H1 (cell line): Measurements from ENCODE around the gene HKDC1. TPM values are rescaled to one million over a fixed set of nuclear protein-coding genes. Genes with fewer than 3 reads are reported as not detected.

ENCODE experiments used
- ASH2L ChIP-seq: fragments of 200-600, 300-600 bp; sonication (generic); IDR thresholded peaks from one replicate; pipeline ENCODE4 v1.7.1; 2017; ENCODE audit warnings: low read length
- CEBPB ChIP-seq: IDR thresholded peaks from 2 replicates; pipeline ENCODE4 v1.6.1; 2012; ENCODE audit warnings: low read depth, low read length
- MAFK ChIP-seq: IDR thresholded peaks from 2 replicates; pipeline ENCODE4 v1.6.1; 2012; ENCODE audit warnings: low read depth, mild to moderate bottlenecking, improper control_type of control experiment, low read length
- polyA plus RNA-seq, 7 experiments: library from polyadenylated mRNA; depleted of rRNA in 3 of 7; stranded (reverse) in 5 of 7; unstranded in 2 of 7; fragments of >200 nt in 5 of 7; fragments of 200-250 nt in 2 of 7; gene quantifications; 1 replicate in 5 of 7; 2 replicates in 1 of 7; 4 replicates in 1 of 7; pipeline versions ENCODE4 v1.2.1 to v1.2.3, GENCODE V29; 2011 to 2013; ENCODE audit warnings: missing spikeins in 2 of 7, mixed read lengths in 2 of 7
- total RNA-seq: library from RNA; stranded (reverse); fragmentation: NEBNext Ultra II Directional; extraction: Animal tissue kit (Norgen Biotek cat#: 25700); gene quantifications from 2 replicates; pipeline ENCODE4 v1.2.1, GENCODE V29; 2021
- TF ChIP-seq, protein P1 (sequence below): fragments of 300-600 bp; sonication (generic); IDR thresholded peaks from 2 replicates; pipeline ENCODE4 v1.7.1; 2012; ENCODE audit warnings: low read length, moderate library complexity, mild to moderate bottlenecking, inconsistent platforms; ENCODE audit not compliant: insufficient replicate concordance

The HKDC1 gene
- total and polyA plus RNA-seq, 2 of the 8 experiments (the other 6 are each of a cell fraction or from before 2014, with no cell fraction given): 0.12 to 0.78 TPM

DNA sequence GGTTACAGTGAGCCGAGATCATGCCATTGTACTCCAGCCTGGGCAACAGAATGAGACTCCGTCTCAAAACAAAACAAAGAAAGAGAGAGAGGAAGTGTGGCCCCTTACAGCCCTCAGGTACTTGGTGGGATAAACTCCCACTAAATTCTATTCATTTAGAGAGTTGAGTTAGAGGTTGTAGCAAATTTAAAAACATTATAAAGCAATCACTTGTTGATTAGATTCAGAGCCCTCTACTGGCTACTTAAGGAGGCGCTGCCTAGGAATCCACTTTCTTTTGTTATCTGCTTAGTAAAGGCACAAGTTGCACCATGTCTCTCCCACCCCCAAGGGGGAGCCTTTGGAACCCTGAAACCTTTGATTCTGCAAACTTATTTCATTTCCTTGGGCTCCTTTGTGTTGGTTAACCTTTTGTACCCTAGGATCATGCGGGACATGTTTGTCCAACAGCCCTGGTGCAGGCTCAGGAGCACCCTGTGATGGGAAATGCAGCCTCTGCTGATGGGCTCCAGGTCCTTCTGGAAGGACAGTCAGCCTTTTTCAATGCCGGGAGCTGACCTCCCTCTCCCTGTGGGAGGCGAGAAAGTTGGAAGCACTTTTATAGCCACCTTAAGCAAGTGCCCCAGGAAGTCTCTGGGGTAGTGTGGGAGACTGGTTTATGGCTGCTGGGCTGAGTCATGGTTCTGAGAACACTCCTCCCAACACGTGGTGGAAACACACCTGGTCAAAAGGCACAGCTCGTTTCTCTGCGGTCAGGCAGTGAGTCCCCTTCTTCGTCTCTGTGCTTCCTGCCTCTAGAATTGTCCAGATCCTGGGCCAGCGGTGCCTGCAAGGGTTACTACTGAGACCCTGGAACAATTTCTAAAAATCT, 2.3 kb downstream of the HKDC1 start (continued):
- TF ChIP-seq MAFK: peak; percentile 32; the same call in 1 of the 2 replicates
- 0 out of 2 replicates have a peak, but pooled peaks have one; percentile 26 for TF ChIP-seq CEBPB
- TF ChIP-seq, protein P1, sequence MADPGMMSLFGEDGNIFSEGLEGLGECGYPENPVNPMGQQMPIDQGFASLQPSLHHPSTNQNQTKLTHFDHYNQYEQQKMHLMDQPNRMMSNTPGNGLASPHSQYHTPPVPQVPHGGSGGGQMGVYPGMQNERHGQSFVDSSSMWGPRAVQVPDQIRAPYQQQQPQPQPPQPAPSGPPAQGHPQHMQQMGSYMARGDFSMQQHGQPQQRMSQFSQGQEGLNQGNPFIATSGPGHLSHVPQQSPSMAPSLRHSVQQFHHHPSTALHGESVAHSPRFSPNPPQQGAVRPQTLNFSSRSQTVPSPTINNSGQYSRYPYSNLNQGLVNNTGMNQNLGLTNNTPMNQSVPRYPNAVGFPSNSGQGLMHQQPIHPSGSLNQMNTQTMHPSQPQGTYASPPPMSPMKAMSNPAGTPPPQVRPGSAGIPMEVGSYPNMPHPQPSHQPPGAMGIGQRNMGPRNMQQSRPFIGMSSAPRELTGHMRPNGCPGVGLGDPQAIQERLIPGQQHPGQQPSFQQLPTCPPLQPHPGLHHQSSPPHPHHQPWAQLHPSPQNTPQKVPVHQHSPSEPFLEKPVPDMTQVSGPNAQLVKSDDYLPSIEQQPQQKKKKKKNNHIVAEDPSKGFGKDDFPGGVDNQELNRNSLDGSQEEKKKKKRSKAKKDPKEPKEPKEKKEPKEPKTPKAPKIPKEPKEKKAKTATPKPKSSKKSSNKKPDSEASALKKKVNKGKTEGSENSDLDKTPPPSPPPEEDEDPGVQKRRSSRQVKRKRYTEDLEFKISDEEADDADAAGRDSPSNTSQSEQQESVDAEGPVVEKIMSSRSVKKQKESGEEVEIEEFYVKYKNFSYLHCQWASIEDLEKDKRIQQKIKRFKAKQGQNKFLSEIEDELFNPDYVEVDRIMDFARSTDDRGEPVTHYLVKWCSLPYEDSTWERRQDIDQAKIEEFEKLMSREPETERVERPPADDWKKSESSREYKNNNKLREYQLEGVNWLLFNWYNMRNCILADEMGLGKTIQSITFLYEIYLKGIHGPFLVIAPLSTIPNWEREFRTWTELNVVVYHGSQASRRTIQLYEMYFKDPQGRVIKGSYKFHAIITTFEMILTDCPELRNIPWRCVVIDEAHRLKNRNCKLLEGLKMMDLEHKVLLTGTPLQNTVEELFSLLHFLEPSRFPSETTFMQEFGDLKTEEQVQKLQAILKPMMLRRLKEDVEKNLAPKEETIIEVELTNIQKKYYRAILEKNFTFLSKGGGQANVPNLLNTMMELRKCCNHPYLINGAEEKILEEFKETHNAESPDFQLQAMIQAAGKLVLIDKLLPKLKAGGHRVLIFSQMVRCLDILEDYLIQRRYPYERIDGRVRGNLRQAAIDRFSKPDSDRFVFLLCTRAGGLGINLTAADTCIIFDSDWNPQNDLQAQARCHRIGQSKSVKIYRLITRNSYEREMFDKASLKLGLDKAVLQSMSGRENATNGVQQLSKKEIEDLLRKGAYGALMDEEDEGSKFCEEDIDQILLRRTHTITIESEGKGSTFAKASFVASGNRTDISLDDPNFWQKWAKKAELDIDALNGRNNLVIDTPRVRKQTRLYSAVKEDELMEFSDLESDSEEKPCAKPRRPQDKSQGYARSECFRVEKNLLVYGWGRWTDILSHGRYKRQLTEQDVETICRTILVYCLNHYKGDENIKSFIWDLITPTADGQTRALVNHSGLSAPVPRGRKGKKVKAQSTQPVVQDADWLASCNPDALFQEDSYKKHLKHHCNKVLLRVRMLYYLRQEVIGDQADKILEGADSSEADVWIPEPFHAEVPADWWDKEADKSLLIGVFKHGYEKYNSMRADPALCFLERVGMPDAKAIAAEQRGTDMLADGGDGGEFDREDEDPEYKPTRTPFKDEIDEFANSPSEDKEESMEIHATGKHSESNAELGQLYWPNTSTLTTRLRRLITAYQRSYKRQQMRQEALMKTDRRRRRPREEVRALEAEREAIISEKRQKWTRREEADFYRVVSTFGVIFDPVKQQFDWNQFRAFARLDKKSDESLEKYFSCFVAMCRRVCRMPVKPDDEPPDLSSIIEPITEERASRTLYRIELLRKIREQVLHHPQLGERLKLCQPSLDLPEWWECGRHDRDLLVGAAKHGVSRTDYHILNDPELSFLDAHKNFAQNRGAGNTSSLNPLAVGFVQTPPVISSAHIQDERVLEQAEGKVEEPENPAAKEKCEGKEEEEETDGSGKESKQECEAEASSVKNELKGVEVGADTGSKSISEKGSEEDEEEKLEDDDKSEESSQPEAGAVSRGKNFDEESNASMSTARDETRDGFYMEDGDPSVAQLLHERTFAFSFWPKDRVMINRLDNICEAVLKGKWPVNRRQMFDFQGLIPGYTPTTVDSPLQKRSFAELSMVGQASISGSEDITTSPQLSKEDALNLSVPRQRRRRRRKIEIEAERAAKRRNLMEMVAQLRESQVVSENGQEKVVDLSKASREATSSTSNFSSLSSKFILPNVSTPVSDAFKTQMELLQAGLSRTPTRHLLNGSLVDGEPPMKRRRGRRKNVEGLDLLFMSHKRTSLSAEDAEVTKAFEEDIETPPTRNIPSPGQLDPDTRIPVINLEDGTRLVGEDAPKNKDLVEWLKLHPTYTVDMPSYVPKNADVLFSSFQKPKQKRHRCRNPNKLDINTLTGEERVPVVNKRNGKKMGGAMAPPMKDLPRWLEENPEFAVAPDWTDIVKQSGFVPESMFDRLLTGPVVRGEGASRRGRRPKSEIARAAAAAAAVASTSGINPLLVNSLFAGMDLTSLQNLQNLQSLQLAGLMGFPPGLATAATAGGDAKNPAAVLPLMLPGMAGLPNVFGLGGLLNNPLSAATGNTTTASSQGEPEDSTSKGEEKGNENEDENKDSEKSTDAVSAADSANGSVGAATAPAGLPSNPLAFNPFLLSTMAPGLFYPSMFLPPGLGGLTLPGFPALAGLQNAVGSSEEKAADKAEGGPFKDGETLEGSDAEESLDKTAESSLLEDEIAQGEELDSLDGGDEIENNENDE: peak; percentile 32
- no peak for TF ChIP-seq ASH2L
